ENCODE data around the gene OSBP2.

The OSBP2 gene

GRCh38 chr22:30903876-30904460 lies 209.3 kb downstream of the OSBP2 start:
- DNase-seq (ENCODE audit: low read depth): no peak

GRCh38 chr22:30905696-30906341 lies 211.1 kb downstream of the OSBP2 start:
- DNase-seq (ENCODE audit: low read depth): no peak

- DNase-seq (ENCODE audit: low read depth): no peak
These were observed 211.7 kb downstream of the OSBP2 start for GRCh38 chr22:30906411-30906810.

GRCh38 chr22:30906946-30907345 lies 212.3 kb downstream of the OSBP2 start:
- no peak for DNase-seq (ENCODE audit: low read depth)

GRCh38 chr22:30908051-30908461 lies 213.4 kb downstream of the OSBP2 start:
- no peak for DNase-seq (ENCODE audit: low read depth)

GRCh38 chr22:30909306-30909705 lies 214.6 kb downstream of the OSBP2 start:
- no peak for DNase-seq (ENCODE audit: low read depth)

GRCh38 chr22:30910358-30910757 lies 215.7 kb downstream of the OSBP2 start:
- no peak for DNase-seq (ENCODE audit: low read depth)

- no peak for DNase-seq (ENCODE audit: low read depth)
These were observed 224.1 kb downstream of the OSBP2 start for GRCh38 chr22:30918761-30919160.

- DNase-seq (ENCODE audit: low read depth): no peak
These were observed 225.3 kb downstream of the OSBP2 start for GRCh38 chr22:30919973-30920372.

GRCh38 chr22:30920407-30920806 lies 225.7 kb downstream of the OSBP2 start:
- DNase-seq (ENCODE audit: low read depth): peak; percentile 69

GRCh38 chr22:30921108-30921507 lies 226.4 kb downstream of the OSBP2 start:
- DNase-seq (ENCODE audit: low read depth): no peak

- peak; percentile 62 for DNase-seq (ENCODE audit: low read depth)
These were observed 227.5 kb downstream of the OSBP2 start for GRCh38 chr22:30922151-30922611.

GRCh38 chr22:30923168-30923900 lies 228.7 kb downstream of the OSBP2 start:
- DNase-seq (ENCODE audit: low read depth): no peak

GRCh38 chr22:30925667-30926066 lies 231.0 kb downstream of the OSBP2 start:
- DNase-seq (ENCODE audit: low read depth): no peak

- no peak for DNase-seq (ENCODE audit: low read depth)
These were observed 232.0 kb downstream of the OSBP2 start for GRCh38 chr22:30926706-30927105.

- no peak for DNase-seq (ENCODE audit: low read depth)
These were observed 233.1 kb downstream of the OSBP2 start for GRCh38 chr22:30927806-30928205.

- no peak for DNase-seq (ENCODE audit: low read depth)
These were observed 233.7 kb downstream of the OSBP2 start for GRCh38 chr22:30928401-30928800.

GRCh38 chr22:30930228-30930627 lies 235.6 kb downstream of the OSBP2 start:
- no peak for DNase-seq (ENCODE audit: low read depth)

- DNase-seq (ENCODE audit: low read depth): no peak
These were observed 237.0 kb downstream of the OSBP2 start for GRCh38 chr22:30931541-30932300.

- DNase-seq (ENCODE audit: low read depth): no peak
These were observed 238.0 kb downstream of the OSBP2 start for GRCh38 chr22:30932661-30933060.

GRCh38 chr22:30933457-30933856 lies 238.8 kb downstream of the OSBP2 start:
- no peak for DNase-seq (ENCODE audit: low read depth)

GRCh38 chr22:30934053-30934452 lies 239.4 kb downstream of the OSBP2 start:
- DNase-seq (ENCODE audit: low read depth): no peak
